Amniotic stem cell (primary cell): ENCODE data around the gene ATP8B1.

Experiments used
- DNase-seq: peaks from one replicate; lab custom pipeline; 2025; lab: John Stamatoyannopoulos, UW

Gene ATP8B1

GRCh38 chr18:57618910-57619309, 184.2 kb downstream of the ATP8B1 start:
- DNase-seq, result no peak

DNA sequence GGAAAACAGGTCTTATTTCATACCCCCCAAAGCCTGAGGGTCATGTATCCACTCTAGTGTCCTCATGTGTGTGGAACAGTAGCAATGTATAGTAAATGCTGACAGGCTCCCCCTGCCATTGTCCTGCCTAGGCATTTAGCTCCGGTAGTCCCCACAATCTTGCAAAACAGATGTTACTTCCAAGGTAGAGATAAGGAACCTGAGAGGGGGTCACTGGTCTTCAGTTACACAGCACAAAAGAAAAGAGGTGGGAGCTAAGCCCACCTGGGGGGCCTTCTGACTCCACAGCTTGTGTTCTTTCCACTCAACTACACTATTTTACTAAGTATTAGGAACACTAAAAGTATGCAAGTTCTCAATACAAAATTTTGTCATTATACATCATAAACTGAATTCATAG, 199.2 kb downstream of the ATP8B1 start:
- DNase-seq, result no peak
